Measurements from ENCODE around the gene SESN3. TPM values are rescaled to one million over a fixed set of nuclear protein-coding genes. Genes with fewer than 3 reads are reported as not detected.

SESN3 gene
- total RNA-seq, 1 experiment from 2014 or later: 4.9 TPM

DNA sequence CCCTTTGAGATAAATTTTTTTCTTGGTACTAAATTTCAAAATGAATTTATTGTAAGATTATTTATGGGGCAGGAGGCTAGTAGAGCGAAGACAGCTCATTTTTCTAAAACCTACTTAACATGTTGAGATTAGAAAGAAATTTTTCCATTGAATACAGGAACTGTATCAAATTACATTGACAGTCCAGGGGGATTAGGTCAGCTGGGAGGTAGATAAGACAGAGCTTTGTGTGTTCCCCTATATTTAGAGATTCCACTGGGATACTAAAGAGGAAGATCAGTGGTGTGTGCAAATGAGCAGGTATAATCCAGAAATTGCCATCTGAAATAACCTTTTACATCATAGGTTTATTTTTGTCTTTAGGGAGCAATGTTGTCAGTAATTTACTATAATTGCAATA is 109.3 kb downstream of the SESN3 start:
- H3K36me3 ChIP-seq (ENCODE audit: insufficient read depth, low read length, poor library complexity, severe bottlenecking): no peaks in the 10 kb centered on the region
- no peak overlapping the region for H3K4me3 ChIP-seq (ENCODE audit: low read depth, low read length, poor library complexity, severe bottlenecking)
- ChIA-PET POLR2A (ENCODE audit: low non-redundant PET) (no interaction called here), CTCF (no interaction called here)
- BruUV-seq (replicated peaks): no TSS peak
- no peaks in the 10 kb centered on the region for H3K9me3 ChIP-seq (ENCODE audit: low read depth, low read length, poor library complexity, severe bottlenecking)
- peaks cover 6% of the 10 kb centered on the region for H3K4me1 ChIP-seq (ENCODE audit: insufficient read depth, low read length, poor library complexity, severe bottlenecking)
- H3K27me3 ChIP-seq (replicated peaks; ENCODE audit: insufficient read depth, low read depth, low read length, poor library complexity): no peaks in the 10 kb centered on the region
- intact Hi-C loops (cut with micrococcal nuclease; ENCODE audit: unreplicated experiment): no loop called here
- H3K27ac ChIP-seq (ENCODE audit: low read depth, low read length, poor library complexity, severe bottlenecking): no peak overlapping the region
- no peak for DNase-seq (ENCODE audit: low spot score)
- TF ChIP-seq, protein P1, sequence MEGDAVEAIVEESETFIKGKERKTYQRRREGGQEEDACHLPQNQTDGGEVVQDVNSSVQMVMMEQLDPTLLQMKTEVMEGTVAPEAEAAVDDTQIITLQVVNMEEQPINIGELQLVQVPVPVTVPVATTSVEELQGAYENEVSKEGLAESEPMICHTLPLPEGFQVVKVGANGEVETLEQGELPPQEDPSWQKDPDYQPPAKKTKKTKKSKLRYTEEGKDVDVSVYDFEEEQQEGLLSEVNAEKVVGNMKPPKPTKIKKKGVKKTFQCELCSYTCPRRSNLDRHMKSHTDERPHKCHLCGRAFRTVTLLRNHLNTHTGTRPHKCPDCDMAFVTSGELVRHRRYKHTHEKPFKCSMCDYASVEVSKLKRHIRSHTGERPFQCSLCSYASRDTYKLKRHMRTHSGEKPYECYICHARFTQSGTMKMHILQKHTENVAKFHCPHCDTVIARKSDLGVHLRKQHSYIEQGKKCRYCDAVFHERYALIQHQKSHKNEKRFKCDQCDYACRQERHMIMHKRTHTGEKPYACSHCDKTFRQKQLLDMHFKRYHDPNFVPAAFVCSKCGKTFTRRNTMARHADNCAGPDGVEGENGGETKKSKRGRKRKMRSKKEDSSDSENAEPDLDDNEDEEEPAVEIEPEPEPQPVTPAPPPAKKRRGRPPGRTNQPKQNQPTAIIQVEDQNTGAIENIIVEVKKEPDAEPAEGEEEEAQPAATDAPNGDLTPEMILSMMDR (conservative IDR thresholded peaks at IDR 0.05; ENCODE audit: low read depth, low read length): no peak
- TF ChIP-seq EZH2 (IDR thresholded peaks at IDR 0.05; ENCODE audit: borderline replicate concordance, low read depth, low read length, poor library complexity, severe bottlenecking): no peak

DNA sequence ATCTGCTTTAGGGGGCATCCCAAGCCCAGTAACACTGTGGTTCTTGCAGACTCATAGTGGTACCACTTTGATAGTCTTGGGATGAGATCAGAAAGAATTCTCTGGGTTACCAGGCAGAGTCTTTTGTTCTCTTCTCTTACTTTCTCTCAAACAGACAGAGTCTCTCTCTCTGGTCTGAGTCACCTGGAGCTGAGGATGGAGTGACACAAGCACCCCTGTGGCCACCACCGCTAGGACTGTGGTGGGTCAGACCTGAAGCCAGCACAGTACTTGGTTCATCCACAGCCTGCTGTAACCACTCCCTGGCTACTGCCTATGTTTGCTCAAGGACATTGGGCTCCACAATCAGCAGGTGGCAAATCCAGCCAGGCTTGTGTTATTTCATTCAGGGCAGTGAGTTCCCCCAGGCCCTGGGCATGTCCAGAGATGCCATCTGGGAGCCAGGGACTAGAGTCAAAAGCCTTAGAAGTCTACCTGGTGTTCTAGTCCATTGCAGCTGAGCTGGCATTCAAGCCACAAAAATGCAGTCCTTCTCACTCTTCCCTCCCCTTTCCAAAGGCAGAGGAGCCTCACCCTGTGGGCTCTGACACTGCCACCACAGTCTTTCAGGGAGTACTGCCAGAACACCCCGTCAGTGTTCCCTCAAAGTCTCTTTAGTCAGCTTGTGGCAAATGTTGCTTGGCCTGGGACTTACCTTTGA is 111.5 kb downstream of the SESN3 start:
- ChIA-PET POLR2A (ENCODE audit: low non-redundant PET) (no interaction called here), CTCF (no interaction called here)
- no peak overlapping the region for H3K27ac ChIP-seq (ENCODE audit: low read depth, low read length, poor library complexity, severe bottlenecking)
- no peaks in the 10 kb centered on the region for H3K9me3 ChIP-seq (ENCODE audit: low read depth, low read length, poor library complexity, severe bottlenecking)
- intact Hi-C loops (cut with micrococcal nuclease; ENCODE audit: unreplicated experiment): no loop called here
- H3K27me3 ChIP-seq (replicated peaks; ENCODE audit: insufficient read depth, low read depth, low read length, poor library complexity): no peaks in the 10 kb centered on the region
- TF ChIP-seq, protein P1 (conservative IDR thresholded peaks at IDR 0.05; ENCODE audit: low read depth, low read length): no peak
- no peak for TF ChIP-seq EZH2 (IDR thresholded peaks at IDR 0.05; ENCODE audit: borderline replicate concordance, low read depth, low read length, poor library complexity, severe bottlenecking)
- DNase-seq (ENCODE audit: low spot score): no peak
- no peaks in the 10 kb centered on the region for H3K36me3 ChIP-seq (ENCODE audit: insufficient read depth, low read length, poor library complexity, severe bottlenecking)
- no TSS peak for BruUV-seq (replicated peaks)
- peaks cover 6% of the 10 kb centered on the region for H3K4me1 ChIP-seq (ENCODE audit: insufficient read depth, low read length, poor library complexity, severe bottlenecking)
- no peak overlapping the region for H3K4me3 ChIP-seq (ENCODE audit: low read depth, low read length, poor library complexity, severe bottlenecking)

DNA sequence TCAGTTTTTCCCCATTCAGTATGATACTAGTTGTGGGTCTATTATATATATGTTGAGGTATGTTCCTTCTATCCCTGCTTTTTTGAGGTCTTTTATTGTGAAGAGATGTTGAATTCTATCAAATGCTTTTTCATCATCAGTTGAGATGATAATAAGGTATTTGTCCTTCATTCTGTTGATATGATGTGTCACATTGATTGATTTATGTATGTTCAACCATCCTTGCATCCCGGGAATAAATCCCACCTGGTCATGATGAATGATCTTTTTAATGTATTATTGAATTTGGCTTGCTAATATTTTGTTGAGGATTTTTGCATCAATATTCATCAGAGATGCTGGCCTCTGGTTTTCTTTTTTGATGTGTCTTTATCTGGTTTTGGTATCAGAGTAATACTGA is 115.4 kb downstream of the SESN3 start:
- POLR2A ChIA-PET (ENCODE audit: low non-redundant PET): no interaction called here

More for the DNA sequence above, 115.4 kb downstream of the SESN3 start:
- CTCF ChIA-PET: no interaction called here
- no peaks in the 10 kb centered on the region for H3K9me3 ChIP-seq (ENCODE audit: low read depth, low read length, poor library complexity, severe bottlenecking)
- intact Hi-C loops (cut with micrococcal nuclease; ENCODE audit: unreplicated experiment): no loop called here
- no peak overlapping the region for H3K4me3 ChIP-seq (ENCODE audit: low read depth, low read length, poor library complexity, severe bottlenecking)
- H3K4me1 ChIP-seq (ENCODE audit: insufficient read depth, low read length, poor library complexity, severe bottlenecking): no peaks in the 10 kb centered on the region
- no peaks in the 10 kb centered on the region for H3K27me3 ChIP-seq (replicated peaks; ENCODE audit: insufficient read depth, low read depth, low read length, poor library complexity)
- no peaks in the 10 kb centered on the region for H3K36me3 ChIP-seq (ENCODE audit: insufficient read depth, low read length, poor library complexity, severe bottlenecking)
- no peak for DNase-seq (ENCODE audit: low spot score)
- H3K27ac ChIP-seq (ENCODE audit: low read depth, low read length, poor library complexity, severe bottlenecking): no peak overlapping the region
- no TSS peak for BruUV-seq (replicated peaks)
- TF ChIP-seq, protein P1 (conservative IDR thresholded peaks at IDR 0.05; ENCODE audit: low read depth, low read length): no peak
- no peak for TF ChIP-seq EZH2 (IDR thresholded peaks at IDR 0.05; ENCODE audit: borderline replicate concordance, low read depth, low read length, poor library complexity, severe bottlenecking)

Other genes starting within 250 kb of the SESN3 start
- not detected in 2 replicates for gene KDM4E, start 205.9 kb downstream of the SESN3 start, total RNA-seq (2021)
- not detected in 2 replicates for gene KDM4F, start 181.8 kb downstream of the SESN3 start, total RNA-seq (2021)
- 22.5 and 25.0 TPM in 2 replicates for gene SRSF8, start 164.3 kb downstream of the SESN3 start, total RNA-seq (2021)
- 6.1 and 7.3 TPM in 2 replicates for gene ENDOD1, start 141.4 kb downstream of the SESN3 start, total RNA-seq (2021)

Data from A673 (cell line).